Measurements from ENCODE around the gene CHCHD4. TPM values are rescaled to one million over a fixed set of nuclear protein-coding genes. Genes with fewer than 3 reads are reported as not detected.

CHCHD4 gene
- total and polyA plus RNA-seq, 2 of the 8 experiments (the other 6 are each of a cell fraction or from before 2014, with no cell fraction given), result 15.0 to 22.3 TPM

GRCh38 chr3:14117468-14118399 is 6.9 kb downstream of the CHCHD4 start (continued):
- TF ChIP-seq USF2 (IDR thresholded peaks at IDR 0.05; ENCODE audit: low read length) (no peak), ASH2L (IDR thresholded peaks at IDR 0.05; ENCODE audit: low read length) (no peak), CTBP2 (IDR thresholded peaks at IDR 0.05; ENCODE audit: borderline replicate concordance, insufficient read depth, insufficient read length, low read length) (no peak)

All from H1 (cell line).